ENCODE measurements around the gene KDR.

Gene KDR

GRCh38 chr4:55111601-55112000 lies 13.8 kb downstream of the KDR start:
- H3K4me3 ChIP-seq (ENCODE audit: low read depth, low read length): no peak overlapping the region
- DNase-seq (ENCODE audit: low read depth): no peak
- no peak for TF ChIP-seq CTCF (IDR thresholded peaks at IDR 0.05; ENCODE audit: low read depth, low read length, missing control alignments)

- TF ChIP-seq CTCF (IDR thresholded peaks at IDR 0.05; ENCODE audit: low read depth, low read length, missing control alignments): no peak
- H3K4me3 ChIP-seq (ENCODE audit: low read depth, low read length): no peak overlapping the region
- DNase-seq (ENCODE audit: low read depth): no peak
Measured at GRCh38 chr4:55110131-55110530, 15.3 kb downstream of the KDR start.

- no peak for DNase-seq (ENCODE audit: low read depth)
- TF ChIP-seq CTCF (IDR thresholded peaks at IDR 0.05; ENCODE audit: low read depth, low read length, missing control alignments): no peak
- H3K4me3 ChIP-seq (ENCODE audit: low read depth, low read length): no peak overlapping the region
Measured at GRCh38 chr4:55107054-55107453, 18.3 kb downstream of the KDR start.

GRCh38 chr4:55103224-55103623 lies 22.2 kb downstream of the KDR start:
- no peak overlapping the region for H3K4me3 ChIP-seq (ENCODE audit: low read depth, low read length)
- TF ChIP-seq CTCF (IDR thresholded peaks at IDR 0.05; ENCODE audit: low read depth, low read length, missing control alignments): no peak
- no peak for DNase-seq (ENCODE audit: low read depth)

- H3K4me3 ChIP-seq (ENCODE audit: low read depth, low read length): no peak overlapping the region
- no peak for DNase-seq (ENCODE audit: low read depth)
- TF ChIP-seq CTCF (IDR thresholded peaks at IDR 0.05; ENCODE audit: low read depth, low read length, missing control alignments): no peak
Measured at GRCh38 chr4:55099816-55100215, 25.6 kb downstream of the KDR start.

- H3K4me3 ChIP-seq (ENCODE audit: low read depth, low read length): no peak overlapping the region
- no peak for TF ChIP-seq CTCF (IDR thresholded peaks at IDR 0.05; ENCODE audit: low read depth, low read length, missing control alignments)
- DNase-seq (ENCODE audit: low read depth): no peak
Measured at GRCh38 chr4:55098456-55099204, 26.8 kb downstream of the KDR start.

- DNase-seq (ENCODE audit: low read depth): no peak
- no peak for TF ChIP-seq CTCF (IDR thresholded peaks at IDR 0.05; ENCODE audit: low read depth, low read length, missing control alignments)
- H3K4me3 ChIP-seq (ENCODE audit: low read depth, low read length): no peak overlapping the region
Measured at GRCh38 chr4:55096619-55097018, 28.8 kb downstream of the KDR start.

Measured in GM12864 (cell line).